Measurements from ENCODE around the gene SHC3. TPM values are rescaled to one million over a fixed set of nuclear protein-coding genes. Genes with fewer than 3 reads are reported as not detected.

SHC3 gene
- total and polyA plus RNA-seq, 8 donors: 0.15 to 1.7 (median 1.0) TPM

DNA sequence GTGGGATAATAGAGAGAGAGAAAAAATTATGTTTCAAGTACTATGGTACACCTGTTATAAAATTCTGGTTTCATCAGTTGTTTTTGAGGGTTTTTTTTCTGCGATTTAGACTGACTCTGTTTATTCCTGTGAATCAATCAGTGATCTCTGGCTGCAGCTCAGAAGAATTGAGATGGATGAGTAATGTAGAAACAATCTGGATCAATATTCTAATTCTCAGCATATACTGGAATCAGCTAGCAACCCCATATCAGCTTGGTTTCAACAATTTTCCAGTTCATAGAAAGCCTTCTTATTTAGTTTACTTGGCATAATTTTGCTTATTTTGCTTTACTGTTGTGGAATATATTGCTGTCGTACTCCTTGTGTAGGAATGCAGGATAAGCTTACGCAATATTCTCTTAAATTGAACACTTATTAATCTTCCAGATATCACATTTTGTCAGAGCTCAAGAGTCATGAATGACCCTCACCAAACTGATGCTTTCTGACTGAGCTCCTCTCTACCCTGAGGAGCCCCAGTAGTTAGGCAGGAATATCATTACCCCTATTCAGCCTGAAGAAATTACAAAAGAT is 42.9 kb downstream of the SHC3 start:
- peaks cover 0 to 7% (median 0%) of the 10 kb centered on the region in 4 donors for H3K9me3 ChIP-seq
- WGBS, 5 donors: 78 to 99% (median 94%) methylated on average over 3 of the region's 3 CpGs

GRCh38 chr9:89134709-89135108 is 43.9 kb downstream of the SHC3 start:
- WGBS, 5 donors: 85 to 94% (median 91%) methylated on average over 1 of the region's 1 CpG
- intact Hi-C loops (cut with DNase I; ENCODE audit: low total_unique reads): no loop called here
- Histone ChIP-seq H3K36me3 (no peaks in the 10 kb centered on the region), H3K4me3 (no peak overlapping the region), H3K9me3 (peaks cover 0 to 7% (median 2%) of the 10 kb centered on the region in 4 donors), H3K27me3 (no peaks in the 10 kb centered on the region), H3K27ac (no peak overlapping the region), H3K4me1 (peaks cover 0 to 20% (median 5%) of the 10 kb centered on the region in 4 donors)
- TF ChIP-seq CTCF (IDR thresholded peaks at IDR 0.05) (no peak), POLR2A (IDR thresholded peaks at IDR 0.05) (no peak), EP300 (IDR thresholded peaks at IDR 0.05) (no peak), POLR2AphosphoS5 (IDR thresholded peaks at IDR 0.05) (no peak)
- no peak for DNase-seq

More for the DNA sequence above, 42.9 kb downstream of the SHC3 start:
- intact Hi-C loops (cut with DNase I; ENCODE audit: low total_unique reads): no loop called here
- Histone ChIP-seq H3K36me3 (no peaks in the 10 kb centered on the region), H3K4me3 (no peak overlapping the region), H3K27ac (no peak overlapping the region), H3K4me1 (peaks cover 0 to 20% (median 5%) of the 10 kb centered on the region in 4 donors), H3K27me3 (no peaks in the 10 kb centered on the region)
- DNase-seq: no peak
- TF ChIP-seq EP300 (IDR thresholded peaks at IDR 0.05) (no peak), POLR2A (IDR thresholded peaks at IDR 0.05) (no peak), POLR2AphosphoS5 (IDR thresholded peaks at IDR 0.05) (no peak), CTCF (IDR thresholded peaks at IDR 0.05) (no peak)

- H3K36me3 ChIP-seq: no peaks in the 10 kb centered on the region
- H3K9me3 ChIP-seq: peaks cover 0 to 6% (median 0%) of the 10 kb centered on the region in 4 donors
- H3K4me1 ChIP-seq: no peaks in the 10 kb centered on the region
- no peak for TF ChIP-seq POLR2AphosphoS5 (IDR thresholded peaks at IDR 0.05)
- TF ChIP-seq CTCF (IDR thresholded peaks at IDR 0.05): no peak
- TF ChIP-seq EP300 (IDR thresholded peaks at IDR 0.05): no peak
- no peak for TF ChIP-seq POLR2A (IDR thresholded peaks at IDR 0.05)
- 85 to 93% (median 90%) methylated on average over 2 of the region's 2 CpGs for WGBS, 5 donors
- H3K27ac ChIP-seq: no peak overlapping the region
- DNase-seq: no peak
- H3K27me3 ChIP-seq: no peaks in the 10 kb centered on the region
- no peak overlapping the region for H3K4me3 ChIP-seq
- intact Hi-C loops (cut with DNase I; ENCODE audit: low total_unique reads): no loop called here
Observed at GRCh38 chr9:89122949-89123348, 55.7 kb downstream of the SHC3 start.

GRCh38 chr9:89120704-89121103 is 57.9 kb downstream of the SHC3 start:
- intact Hi-C loops (cut with DNase I; ENCODE audit: low total_unique reads): no loop called here
- H3K36me3 ChIP-seq: no peaks in the 10 kb centered on the region
- DNase-seq: no peak
- 90 to 95% (median 91%) methylated on average over 3 of the region's 3 CpGs for WGBS, 5 donors
- H3K4me1 ChIP-seq: no peaks in the 10 kb centered on the region
- H3K4me3 ChIP-seq: no peak overlapping the region
- H3K27ac ChIP-seq: no peak overlapping the region
- no peaks in the 10 kb centered on the region for H3K27me3 ChIP-seq
- H3K9me3 ChIP-seq: no peaks in the 10 kb centered on the region
- TF ChIP-seq CTCF (IDR thresholded peaks at IDR 0.05): no peak
- no peak for TF ChIP-seq EP300 (IDR thresholded peaks at IDR 0.05)
- no peak for TF ChIP-seq POLR2A (IDR thresholded peaks at IDR 0.05)

All from stomach (tissue), 9 donors.